Kidney (tissue), 14 donors: ENCODE data around the gene SYNE3. TPM values are rescaled to one million over a fixed set of nuclear protein-coding genes. Genes with fewer than 3 reads are reported as not detected.

ENCODE experiments used
- DNase-seq, 5 donors: peaks; one replicate each; pipeline ENCODE4 v3.0.0-alpha.2; 2013 to 2020
- FAIRE-seq: peaks from 2 replicates; lab custom pipeline; 2012; peaks lifted over from hg19 to GRCh38; lab: Jason Lieb, UNC
- H3K27ac ChIP-seq, 2 donors: one replicate each; pipeline ENCODE4 v1.7.0; 2013; ENCODE audit warnings: low read depth in 2 of 2, low read length in 2 of 2, inconsistent platforms in 1 of 2
- H3K27me3 ChIP-seq: one replicate; pipeline ENCODE4 v1.7.1; 2013; ENCODE audit warnings: low read length, inconsistent platforms; ENCODE audit not compliant: control insufficient read depth, insufficient read depth
- H3K36me3 ChIP-seq, 3 donors: one replicate each; pipeline versions ENCODE4 v1.7.0 to v1.7.1; 2013; ENCODE audit warnings: low read length in 3 of 3, control low read depth in 1 of 3, inconsistent platforms in 1 of 3; ENCODE audit not compliant: insufficient read depth in 3 of 3, control insufficient read depth in 2 of 3
- H3K4me1 ChIP-seq, 3 donors: one replicate each; pipeline versions ENCODE4 v1.7.0 to v1.7.1; 2013; ENCODE audit warnings: low read length in 3 of 3, inconsistent platforms in 1 of 3, low read depth in 1 of 3; ENCODE audit not compliant: control insufficient read depth in 2 of 3, insufficient read depth in 2 of 3
- H3K4me3 ChIP-seq, 3 donors: one replicate each; pipeline versions ENCODE4 v1.7.0 to v1.8.1; 2013; ENCODE audit warnings: low read length in 3 of 3, control low read depth in 1 of 3, inconsistent platforms in 1 of 3
- H3K9ac ChIP-seq, 3 donors: one replicate each; pipeline versions ENCODE4 v1.7.0 to v1.7.1; 2013; ENCODE audit warnings: low read length in 3 of 3, control low read depth in 1 of 3, inconsistent platforms in 1 of 3
- H3K9me3 ChIP-seq, 3 donors: one replicate each; pipeline versions ENCODE4 v1.7.0 to v1.7.1; 2013; ENCODE audit warnings: low read length in 3 of 3, control low read depth in 1 of 3, inconsistent platforms in 1 of 3; ENCODE audit not compliant: control insufficient read depth in 2 of 3, insufficient read depth in 1 of 3
- CTCF ChIP-seq: IDR thresholded peaks from 3 replicates; pipeline ENCODE4 v1.5.1; 2012; ENCODE audit warnings: mild to moderate bottlenecking, moderate library complexity, borderline replicate concordance; ENCODE audit not compliant: insufficient read depth; ENCODE audit errors: extremely low read depth
- intact Hi-C: fragments of 100-400 bp; cut with DNase I; formaldehyde crosslinking; loops from one replicate; pipeline ENCODE4 v1.11.1; 2022
- polyA plus RNA-seq: library from polyadenylated mRNA; stranded (reverse); fragments of 350-450 nt; fragmentation: Illumina TruSeq; extraction: RNeasy Lipid Tissue Mini Kit (QIAGEN cat#74804); gene quantifications from one replicate; pipeline ENCODE4 v1.2.3, GENCODE V29; 2014; ENCODE audit warnings: low read depth, low replicate concordance; ENCODE audit not compliant: insufficient read depth
- total RNA-seq: library from RNA; stranded (reverse); fragmentation: NEBNext Ultra II Directional; extraction: Animal tissue kit (Norgen Biotek cat#: 25700); gene quantifications from one replicate; pipeline ENCODE4 v1.2.1, GENCODE V29; 2021
- donor health status: control.
- donor health status: control.
- donor health status: control.
- donor health status: control.
- donor health status: control.
- donor health status: DM: yes; HTN: yes; CAD: no.
- donor health status: Normal renal cell carcinoma (clear cell type).

SYNE3 gene
- total and polyA plus RNA-seq, 2 donors from 2014 or later = 0.54 to 18.5 TPM

- no peaks in the 10 kb centered on the region for H3K36me3 ChIP-seq
- H3K4me3 ChIP-seq = peak overlapping the region in 2 of 3 donors; percentile 78 to 83
- FAIRE-seq (no peak), DNase-seq (no peak)
- H3K9ac ChIP-seq = peak overlapping the region in 1 of 3 donors; percentile 13
- no peaks in the 10 kb centered on the region for H3K27me3 ChIP-seq
- intact Hi-C loops = no loop called here
- no peak overlapping the region for H3K27ac ChIP-seq
- no peaks in the 10 kb centered on the region for H3K9me3 ChIP-seq
- H3K4me1 ChIP-seq = peaks cover 9 to 36% (median 28%) of the 10 kb centered on the region in 3 donors
- TF ChIP-seq CTCF = no peak
Measured at GRCh38 chr14:95536671-95537070, 20.2 kb upstream of the SYNE3 start.

GRCh38 chr14:95536036-95536593 lies 19.7 kb upstream of the SYNE3 start:
- no peak for DNase-seq
- Histone ChIP-seq H3K27ac (no peak overlapping the region), H3K27me3 (no peaks in the 10 kb centered on the region), H3K9me3 (no peaks in the 10 kb centered on the region), H3K4me3 (peak overlapping the region; percentile 78 to 88 (median 83)), H3K36me3 (no peaks in the 10 kb centered on the region), H3K4me1 (peaks cover 9 to 39% (median 28%) of the 10 kb centered on the region in 3 donors), H3K9ac (peak overlapping the region in 2 of 3 donors; percentile 74 to 75)
- TF ChIP-seq CTCF = no peak
- intact Hi-C loops = no loop called here
- no peak for FAIRE-seq

GRCh38 chr14:95535226-95536021 lies 19.0 kb upstream of the SYNE3 start:
- intact Hi-C loops = no loop called here
- peaks cover 9 to 45% (median 31%) of the 10 kb centered on the region in 3 donors for H3K4me1 ChIP-seq
- no peaks in the 10 kb centered on the region for H3K36me3 ChIP-seq
- H3K9me3 ChIP-seq = no peaks in the 10 kb centered on the region
- no peaks in the 10 kb centered on the region for H3K27me3 ChIP-seq
- DNase-seq (peak in 3 of 5 donors; percentile 14 to 84 (median 83)), FAIRE-seq (no peak)
- peak overlapping the region; percentile 26 to 75 (median 74) for H3K9ac ChIP-seq
- H3K27ac ChIP-seq = peak overlapping the region in 1 of 2 donors; percentile 2
- H3K4me3 ChIP-seq = peak overlapping the region; percentile 78 to 88 (median 83)
- no peak for TF ChIP-seq CTCF
